Measurements from ENCODE around the gene SFSWAP. TPM values are rescaled to one million over a fixed set of nuclear protein-coding genes. Genes with fewer than 3 reads are reported as not detected.

Gene SFSWAP
- total RNA-seq, 4 donors from 2014 or later: 45.9 to 66.2 (median 55.4) TPM

DNA sequence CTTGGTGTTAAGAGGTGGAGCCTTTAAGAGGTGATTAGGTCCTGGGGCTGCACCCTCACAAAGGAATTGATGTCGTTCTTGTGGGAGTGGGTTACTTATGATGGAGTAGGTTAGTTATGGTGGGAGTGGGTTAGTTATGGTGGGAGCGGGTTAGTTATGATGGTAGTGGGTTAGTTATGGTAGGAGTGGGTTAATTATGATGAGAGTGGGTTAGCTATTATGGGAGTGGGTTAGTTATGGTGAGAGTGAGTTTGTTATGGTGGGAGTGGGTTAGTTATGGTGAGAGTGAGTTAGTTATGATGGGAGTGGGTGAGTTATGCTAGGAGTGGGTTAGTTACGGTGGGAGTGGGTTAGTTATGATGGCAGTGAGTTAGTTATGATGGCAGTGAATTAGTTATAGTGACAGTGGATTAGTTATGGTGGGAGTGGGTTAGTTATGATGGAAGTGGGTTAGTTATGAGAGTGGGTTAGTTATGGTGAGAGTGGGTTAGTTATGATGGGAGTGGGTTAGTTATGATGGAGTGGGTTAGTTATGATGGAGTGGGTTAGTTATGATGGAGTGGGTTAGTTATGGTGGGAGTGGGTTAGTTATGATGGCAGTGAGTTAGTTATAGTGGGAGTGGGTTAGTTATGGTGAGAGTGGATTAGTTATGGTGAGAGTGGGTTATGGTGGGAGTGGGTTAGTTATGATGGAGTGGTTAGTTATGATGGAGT, 22.6 kb upstream of the SFSWAP start:
- intact Hi-C loops (cut with DNase I; ENCODE audit: low total_unique reads): no loop called here
- Histone ChIP-seq H3K36me3 (no peaks in the 10 kb centered on the region), H3K27me3 (no peaks in the 10 kb centered on the region), H3K27ac (no peak overlapping the region), H3K4me3 (no peak overlapping the region), H3K9me3 (no peaks in the 10 kb centered on the region), H3K4me1 (no peaks in the 10 kb centered on the region)
- WGBS, 2 donors (ENCODE audit: low coverage in 1 of 2): 79 to 81% methylated on average over 2 to 3 of the region's 3 CpGs
- TF ChIP-seq, protein P1, sequence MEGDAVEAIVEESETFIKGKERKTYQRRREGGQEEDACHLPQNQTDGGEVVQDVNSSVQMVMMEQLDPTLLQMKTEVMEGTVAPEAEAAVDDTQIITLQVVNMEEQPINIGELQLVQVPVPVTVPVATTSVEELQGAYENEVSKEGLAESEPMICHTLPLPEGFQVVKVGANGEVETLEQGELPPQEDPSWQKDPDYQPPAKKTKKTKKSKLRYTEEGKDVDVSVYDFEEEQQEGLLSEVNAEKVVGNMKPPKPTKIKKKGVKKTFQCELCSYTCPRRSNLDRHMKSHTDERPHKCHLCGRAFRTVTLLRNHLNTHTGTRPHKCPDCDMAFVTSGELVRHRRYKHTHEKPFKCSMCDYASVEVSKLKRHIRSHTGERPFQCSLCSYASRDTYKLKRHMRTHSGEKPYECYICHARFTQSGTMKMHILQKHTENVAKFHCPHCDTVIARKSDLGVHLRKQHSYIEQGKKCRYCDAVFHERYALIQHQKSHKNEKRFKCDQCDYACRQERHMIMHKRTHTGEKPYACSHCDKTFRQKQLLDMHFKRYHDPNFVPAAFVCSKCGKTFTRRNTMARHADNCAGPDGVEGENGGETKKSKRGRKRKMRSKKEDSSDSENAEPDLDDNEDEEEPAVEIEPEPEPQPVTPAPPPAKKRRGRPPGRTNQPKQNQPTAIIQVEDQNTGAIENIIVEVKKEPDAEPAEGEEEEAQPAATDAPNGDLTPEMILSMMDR (IDR thresholded peaks at IDR 0.05): no peak
- TF ChIP-seq EP300 (IDR thresholded peaks at IDR 0.05; ENCODE audit: low read depth): no peak
- no peak for TF ChIP-seq POLR2AphosphoS5 (IDR thresholded peaks at IDR 0.05)
- no peak for TF ChIP-seq POLR2A (IDR thresholded peaks at IDR 0.05)
- no peak for DNase-seq
- in situ Hi-C loops (cut with MboI; ENCODE audit: low pct_ligation_motif_present in 1 of 4, low pct_unique_long_range_greater_than_20kb in 1 of 4, low sequenced_read_pairs in 3 of 4): no loop called here

DNA sequence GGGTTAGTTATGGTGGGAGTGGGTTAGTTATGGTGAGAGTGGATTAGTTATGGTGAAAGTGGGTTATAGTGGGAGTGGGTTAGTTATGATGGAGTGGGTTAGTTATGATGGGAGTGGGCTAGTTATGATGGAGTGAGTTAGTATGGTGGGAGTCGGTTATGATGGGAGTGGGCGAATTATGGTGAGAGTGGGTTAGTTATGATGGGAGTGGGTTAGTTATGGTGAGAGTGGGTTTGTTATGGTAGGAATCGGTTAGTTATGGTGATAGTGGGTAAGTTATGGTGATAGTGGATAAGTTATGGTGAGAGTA, 22.1 kb upstream of the SFSWAP start:
- intact Hi-C loops (cut with DNase I; ENCODE audit: low total_unique reads): no loop called here
- no peaks in the 10 kb centered on the region for H3K4me1 ChIP-seq
- no peak for DNase-seq
- H3K27ac ChIP-seq: no peak overlapping the region
- no peaks in the 10 kb centered on the region for H3K36me3 ChIP-seq
- H3K9me3 ChIP-seq: no peaks in the 10 kb centered on the region
- H3K4me3 ChIP-seq: no peak overlapping the region
- no peaks in the 10 kb centered on the region for H3K27me3 ChIP-seq
- 88 to 89% methylated on average over 3 of the region's 3 CpGs for WGBS, 2 donors (ENCODE audit: low coverage in 1 of 2)
- TF ChIP-seq POLR2A (IDR thresholded peaks at IDR 0.05) (no peak), EP300 (IDR thresholded peaks at IDR 0.05; ENCODE audit: low read depth) (no peak), POLR2AphosphoS5 (IDR thresholded peaks at IDR 0.05) (no peak)
- TF ChIP-seq, protein P1 (IDR thresholded peaks at IDR 0.05): no peak
- in situ Hi-C loops (cut with MboI; ENCODE audit: low pct_ligation_motif_present in 1 of 4, low pct_unique_long_range_greater_than_20kb in 1 of 4, low sequenced_read_pairs in 3 of 4): no loop called here

DNA sequence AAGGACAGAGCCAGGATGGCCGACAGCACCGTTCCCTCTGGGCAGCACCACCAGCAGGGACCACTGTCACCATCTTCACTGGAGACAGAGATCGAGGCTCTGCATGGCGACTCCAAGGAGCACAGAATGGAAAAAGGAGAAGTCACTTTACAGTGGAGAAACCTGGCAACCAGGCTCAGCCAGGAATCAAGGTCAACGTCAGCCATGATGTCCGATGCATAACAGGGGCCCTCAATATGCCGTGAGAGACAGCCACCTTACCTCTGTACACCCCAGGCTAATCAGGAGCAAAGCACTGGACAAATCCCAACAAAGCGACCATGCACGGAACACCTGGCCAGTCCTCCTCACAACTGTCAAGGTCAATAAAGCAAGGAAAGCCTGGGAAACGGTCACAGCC, 20.6 kb upstream of the SFSWAP start:
- 70 to 86% methylated on average over 2 to 10 of the region's 10 CpGs for WGBS, 2 donors (ENCODE audit: low coverage in 1 of 2)
- Histone ChIP-seq H3K4me3 (no peak overlapping the region), H3K4me1 (no peaks in the 10 kb centered on the region), H3K36me3 (no peaks in the 10 kb centered on the region), H3K27me3 (no peaks in the 10 kb centered on the region), H3K27ac (no peak overlapping the region), H3K9me3 (no peaks in the 10 kb centered on the region)
- in situ Hi-C loops (cut with MboI; ENCODE audit: low pct_ligation_motif_present in 1 of 4, low pct_unique_long_range_greater_than_20kb in 1 of 4, low sequenced_read_pairs in 3 of 4) (no loop called here), intact Hi-C loops (cut with DNase I; ENCODE audit: low total_unique reads) (no loop called here)
- DNase-seq: no peak
- TF ChIP-seq POLR2A (IDR thresholded peaks at IDR 0.05) (no peak), EP300 (IDR thresholded peaks at IDR 0.05; ENCODE audit: low read depth) (no peak), POLR2AphosphoS5 (IDR thresholded peaks at IDR 0.05) (no peak)
- TF ChIP-seq, protein P1 (IDR thresholded peaks at IDR 0.05): no peak

DNA sequence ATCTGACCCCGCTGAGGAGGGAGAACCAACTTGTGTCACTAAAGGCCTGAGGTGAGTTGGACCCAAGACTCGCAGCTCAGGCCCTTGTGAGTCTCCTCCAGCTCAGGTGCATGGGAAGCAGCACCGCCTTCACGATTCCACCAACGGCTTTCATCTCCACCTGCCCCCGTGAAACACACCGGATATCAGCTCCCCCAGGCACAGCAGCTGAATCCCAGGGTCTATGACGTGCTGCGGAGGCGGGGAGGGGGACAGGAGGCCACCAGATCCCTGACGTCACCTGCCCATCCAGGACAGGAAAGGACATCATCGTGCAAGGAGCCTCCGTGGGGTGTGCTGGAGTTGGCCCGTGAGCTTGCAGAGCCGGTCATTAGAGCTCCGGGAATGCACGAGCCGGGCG, 18.5 kb upstream of the SFSWAP start:
- TF ChIP-seq, protein P1 (IDR thresholded peaks at IDR 0.05): no peak
- TF ChIP-seq EP300 (IDR thresholded peaks at IDR 0.05; ENCODE audit: low read depth): no peak
- no peak for TF ChIP-seq POLR2AphosphoS5 (IDR thresholded peaks at IDR 0.05)
- no peak for TF ChIP-seq POLR2A (IDR thresholded peaks at IDR 0.05)
- H3K36me3 ChIP-seq: no peaks in the 10 kb centered on the region
- H3K4me1 ChIP-seq: no peaks in the 10 kb centered on the region
- no peak for DNase-seq
- intact Hi-C loops (cut with DNase I; ENCODE audit: low total_unique reads) (no loop called here), in situ Hi-C loops (cut with MboI; ENCODE audit: low pct_ligation_motif_present in 1 of 4, low pct_unique_long_range_greater_than_20kb in 1 of 4, low sequenced_read_pairs in 3 of 4) (no loop called here)
- H3K27ac ChIP-seq: no peak overlapping the region
- no peaks in the 10 kb centered on the region for H3K9me3 ChIP-seq
- no peaks in the 10 kb centered on the region for H3K27me3 ChIP-seq
- 80% methylated on average over 19 of the region's 19 CpGs; no CpG with 5 or more reads in 1 of the 2 donors for WGBS, 2 donors (ENCODE audit: low coverage in 1 of 2)
- no peak overlapping the region for H3K4me3 ChIP-seq

Measured in transverse colon (tissue), 4 donors.